Skin epidermis (tissue), 12 donors: ENCODE measurements around the gene RAB6B.

Source experiments
- H3K27ac ChIP-seq, 21 experiments: fragments of 200-600 bp; sonication (generic) in 11 of 21; one replicate each; pipeline ENCODE4 v1.5.0; 2020; ENCODE audit warnings: mild to moderate bottlenecking in 3 of 21, inconsistent platforms in 2 of 21, moderate library complexity in 2 of 21
- H3K4me3 ChIP-seq, 7 experiments: fragments of 200-600 bp; sonication (generic) in 2 of 7; one replicate each; pipeline ENCODE4 v1.5.0; 2020; ENCODE audit warnings: inconsistent platforms in 2 of 7, mild to moderate bottlenecking in 2 of 7, moderate library complexity in 1 of 7

The RAB6B gene

GRCh38 chr3:133828576-133829309, 66.9 kb downstream of the RAB6B start:
- no peak overlapping the region for H3K4me3 ChIP-seq
- H3K27ac ChIP-seq = no peak overlapping the region

GRCh38 chr3:133827684-133828083, 68.0 kb downstream of the RAB6B start:
- H3K4me3 ChIP-seq = no peak overlapping the region
- no peak overlapping the region for H3K27ac ChIP-seq

GRCh38 chr3:133827136-133827535, 68.5 kb downstream of the RAB6B start:
- Histone ChIP-seq H3K27ac (no peak overlapping the region), H3K4me3 (no peak overlapping the region)

- Histone ChIP-seq H3K4me3 (no peak overlapping the region), H3K27ac (no peak overlapping the region)
Observed at GRCh38 chr3:133825969-133826727, 69.5 kb downstream of the RAB6B start.

- H3K27ac ChIP-seq = no peak overlapping the region
- H3K4me3 ChIP-seq = no peak overlapping the region
Observed at GRCh38 chr3:133824961-133825485, 70.7 kb downstream of the RAB6B start.

- Histone ChIP-seq H3K4me3 (no peak overlapping the region), H3K27ac (no peak overlapping the region)
Observed at GRCh38 chr3:133821767-133822638, 73.7 kb downstream of the RAB6B start.

- Histone ChIP-seq H3K4me3 (no peak overlapping the region), H3K27ac (peak overlapping the region in 4 of 21 experiments; percentile 0 to 63 (median 13))
Observed at GRCh38 chr3:133820889-133821675, 74.6 kb downstream of the RAB6B start.

- peak overlapping the region in 2 of 21 experiments; percentile 51 to 63 for H3K27ac ChIP-seq
- H3K4me3 ChIP-seq = no peak overlapping the region
Observed at GRCh38 chr3:133820129-133820528, 75.6 kb downstream of the RAB6B start.

GRCh38 chr3:133815386-133815785, 80.3 kb downstream of the RAB6B start:
- H3K27ac ChIP-seq = no peak overlapping the region
- H3K4me3 ChIP-seq = no peak overlapping the region

- no peak overlapping the region for H3K27ac ChIP-seq
Observed at GRCh38 chr3:133812872-133813271, 82.8 kb downstream of the RAB6B start.

GRCh38 chr3:133805702-133806475, 89.8 kb downstream of the RAB6B start, which contains the start of gene SRPRB:
TSS of gene SRPRB (plus strand) at chr3:133805815. CDS start at chr3:133805849, 34 bp downstream.
- peak within 1 kb of the TSS; percentile 4 to 89 (median 80) for H3K27ac ChIP-seq
- H3K4me3 ChIP-seq = peak within 1 kb of the TSS; percentile 77 to 98 (median 90)

More at GRCh38 chr3:133812872-133813271, 82.8 kb downstream of the RAB6B start:
- H3K4me3 ChIP-seq = no peak overlapping the region

GRCh38 chr3:133805384-133805701, 90.3 kb downstream of the RAB6B start:
- peak overlapping the region in 4 of 21 experiments; percentile 80 to 89 (median 82) for H3K27ac ChIP-seq
- peak overlapping the region; percentile 77 to 98 (median 90) for H3K4me3 ChIP-seq

- Histone ChIP-seq H3K27ac (no peak overlapping the region), H3K4me3 (peak overlapping the region in 3 of 7 experiments; percentile 80 to 90 (median 84))
Observed at GRCh38 chr3:133804896-133805295, 90.8 kb downstream of the RAB6B start.

GRCh38 chr3:133803469-133803868, 92.2 kb downstream of the RAB6B start:
- H3K4me3 ChIP-seq = no peak overlapping the region
- H3K27ac ChIP-seq = no peak overlapping the region

GRCh38 chr3:133799794-133800585, 95.7 kb downstream of the RAB6B start:
- Histone ChIP-seq H3K4me3 (no peak overlapping the region), H3K27ac (no peak overlapping the region)

- no peak overlapping the region for H3K4me3 ChIP-seq
Observed at GRCh38 chr3:133797396-133798105, 98.1 kb downstream of the RAB6B start.

More at GRCh38 chr3:133797396-133798105, 98.1 kb downstream of the RAB6B start:
- H3K27ac ChIP-seq = no peak overlapping the region
